Panc1 (cell line): ENCODE results near the gene UROC1.

Experiments used
- TF ChIP-seq, protein P1 (sequence below): fragments of 450-650 bp; IDR thresholded peaks from 2 replicates; pipeline ENCODE4 v1.5.1; 2017; ENCODE audit warnings: mild to moderate bottlenecking
- TF ChIP-seq, protein P2 (sequence below), 2 experiments: IDR thresholded peaks; 2 replicates each; pipeline ENCODE4 v1.6.1; 2011 to 2012; ENCODE audit warnings: low read depth in 2 of 2, control low read depth in 1 of 2, low read length in 1 of 2, mild to moderate bottlenecking in 1 of 2, moderate library complexity in 1 of 2; ENCODE audit not compliant: insufficient read depth in 1 of 2

DNA sequence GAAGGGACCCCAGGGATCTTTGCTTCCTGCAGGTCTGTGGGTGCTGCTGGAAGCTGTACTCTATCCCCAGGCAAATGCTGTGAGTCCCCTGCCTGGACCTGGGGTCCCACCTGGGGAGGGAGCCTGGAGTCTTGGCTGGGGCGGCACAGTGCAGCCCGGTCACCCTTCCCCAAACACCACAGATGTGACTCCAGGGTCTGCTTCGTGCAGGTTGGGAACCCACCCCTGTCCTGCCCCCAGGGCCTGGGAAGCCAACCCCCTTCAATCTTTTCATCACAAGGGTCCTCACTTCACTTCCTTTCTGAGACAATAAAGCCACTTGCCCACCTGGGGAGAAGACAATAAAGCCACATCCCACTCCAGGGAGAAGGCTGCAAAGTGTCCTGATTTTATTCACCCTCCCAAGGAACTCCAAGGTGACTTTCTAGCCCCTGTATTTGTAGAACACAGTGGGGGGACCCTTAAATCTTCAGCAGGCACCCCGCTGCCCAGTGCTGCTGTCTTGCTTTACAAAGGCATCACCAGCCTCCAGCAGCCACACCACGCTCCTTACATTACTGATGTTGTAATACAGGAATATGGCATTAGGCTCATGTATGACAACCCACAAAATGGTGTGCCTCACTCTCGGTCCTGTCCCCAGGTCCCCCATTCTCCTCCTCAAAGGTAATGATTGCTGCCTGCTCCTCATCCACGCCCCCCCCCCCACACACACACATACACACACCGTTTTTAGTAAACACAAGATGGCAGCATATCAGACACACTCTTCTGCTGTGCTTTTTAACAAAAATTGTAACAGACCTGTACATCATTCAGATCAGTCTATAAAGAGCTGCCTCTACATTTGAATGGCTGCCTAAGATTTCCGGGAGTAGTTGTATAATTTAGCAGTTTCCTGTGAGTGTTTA lies 31.2 kb upstream of the UROC1 start:
- TF ChIP-seq, protein P1, sequence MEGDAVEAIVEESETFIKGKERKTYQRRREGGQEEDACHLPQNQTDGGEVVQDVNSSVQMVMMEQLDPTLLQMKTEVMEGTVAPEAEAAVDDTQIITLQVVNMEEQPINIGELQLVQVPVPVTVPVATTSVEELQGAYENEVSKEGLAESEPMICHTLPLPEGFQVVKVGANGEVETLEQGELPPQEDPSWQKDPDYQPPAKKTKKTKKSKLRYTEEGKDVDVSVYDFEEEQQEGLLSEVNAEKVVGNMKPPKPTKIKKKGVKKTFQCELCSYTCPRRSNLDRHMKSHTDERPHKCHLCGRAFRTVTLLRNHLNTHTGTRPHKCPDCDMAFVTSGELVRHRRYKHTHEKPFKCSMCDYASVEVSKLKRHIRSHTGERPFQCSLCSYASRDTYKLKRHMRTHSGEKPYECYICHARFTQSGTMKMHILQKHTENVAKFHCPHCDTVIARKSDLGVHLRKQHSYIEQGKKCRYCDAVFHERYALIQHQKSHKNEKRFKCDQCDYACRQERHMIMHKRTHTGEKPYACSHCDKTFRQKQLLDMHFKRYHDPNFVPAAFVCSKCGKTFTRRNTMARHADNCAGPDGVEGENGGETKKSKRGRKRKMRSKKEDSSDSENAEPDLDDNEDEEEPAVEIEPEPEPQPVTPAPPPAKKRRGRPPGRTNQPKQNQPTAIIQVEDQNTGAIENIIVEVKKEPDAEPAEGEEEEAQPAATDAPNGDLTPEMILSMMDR, result no peak
- TF ChIP-seq, protein P2, sequence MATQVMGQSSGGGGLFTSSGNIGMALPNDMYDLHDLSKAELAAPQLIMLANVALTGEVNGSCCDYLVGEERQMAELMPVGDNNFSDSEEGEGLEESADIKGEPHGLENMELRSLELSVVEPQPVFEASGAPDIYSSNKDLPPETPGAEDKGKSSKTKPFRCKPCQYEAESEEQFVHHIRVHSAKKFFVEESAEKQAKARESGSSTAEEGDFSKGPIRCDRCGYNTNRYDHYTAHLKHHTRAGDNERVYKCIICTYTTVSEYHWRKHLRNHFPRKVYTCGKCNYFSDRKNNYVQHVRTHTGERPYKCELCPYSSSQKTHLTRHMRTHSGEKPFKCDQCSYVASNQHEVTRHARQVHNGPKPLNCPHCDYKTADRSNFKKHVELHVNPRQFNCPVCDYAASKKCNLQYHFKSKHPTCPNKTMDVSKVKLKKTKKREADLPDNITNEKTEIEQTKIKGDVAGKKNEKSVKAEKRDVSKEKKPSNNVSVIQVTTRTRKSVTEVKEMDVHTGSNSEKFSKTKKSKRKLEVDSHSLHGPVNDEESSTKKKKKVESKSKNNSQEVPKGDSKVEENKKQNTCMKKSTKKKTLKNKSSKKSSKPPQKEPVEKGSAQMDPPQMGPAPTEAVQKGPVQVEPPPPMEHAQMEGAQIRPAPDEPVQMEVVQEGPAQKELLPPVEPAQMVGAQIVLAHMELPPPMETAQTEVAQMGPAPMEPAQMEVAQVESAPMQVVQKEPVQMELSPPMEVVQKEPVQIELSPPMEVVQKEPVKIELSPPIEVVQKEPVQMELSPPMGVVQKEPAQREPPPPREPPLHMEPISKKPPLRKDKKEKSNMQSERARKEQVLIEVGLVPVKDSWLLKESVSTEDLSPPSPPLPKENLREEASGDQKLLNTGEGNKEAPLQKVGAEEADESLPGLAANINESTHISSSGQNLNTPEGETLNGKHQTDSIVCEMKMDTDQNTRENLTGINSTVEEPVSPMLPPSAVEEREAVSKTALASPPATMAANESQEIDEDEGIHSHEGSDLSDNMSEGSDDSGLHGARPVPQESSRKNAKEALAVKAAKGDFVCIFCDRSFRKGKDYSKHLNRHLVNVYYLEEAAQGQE (IDR thresholded peaks at IDR 0.05; ENCODE audit: insufficient read depth in 1 of 2, low read depth in 2 of 2, low read length in 1 of 2), result no peak
